GM23338 (cell line): ENCODE data around the gene TMEM239.

ENCODE experiments used
- CTCF ChIP-seq, 2 experiments: fragments of 200-600 bp in 1 of 2; sonication (generic) in 1 of 2; conservative IDR thresholded peaks; 2 replicates each; pipeline versions ENCODE4 v1.5.1 to v1.6.1; 2016 to 2017; ENCODE audit warnings: antibody characterized with exemption in 2 of 2, low read depth in 2 of 2, mild to moderate bottlenecking in 2 of 2, moderate library complexity in 1 of 2
- EZH2phosphoT487 ChIP-seq: fragments of 200-600 bp; sonication (generic); IDR thresholded peaks from one replicate; pipeline ENCODE4 v1.8.1; 2018; ENCODE audit warnings: antibody characterized with exemption; ENCODE audit not compliant: unreplicated experiment
- JUNB ChIP-seq: IDR thresholded peaks from one replicate; pipeline ENCODE4 v1.6.1; 2016; ENCODE audit warnings: antibody characterized with exemption; ENCODE audit not compliant: unreplicated experiment
- NANOG ChIP-seq: IDR thresholded peaks from 2 replicates; pipeline ENCODE4 v1.6.1; 2016; ENCODE audit warnings: antibody characterized with exemption, borderline replicate concordance
- POLR2AphosphoS5 ChIP-seq: IDR thresholded peaks from 2 replicates; pipeline ENCODE4 v1.6.1; 2016; ENCODE audit warnings: antibody characterized with exemption, low read depth
- REST ChIP-seq: IDR thresholded peaks from one replicate; pipeline ENCODE4 v1.6.1; 2018; ENCODE audit warnings: antibody characterized with exemption; ENCODE audit not compliant: unreplicated experiment

GRCh38 chr20:2793471-2793870 lies 22.7 kb upstream of the TMEM239 start:
- TF ChIP-seq CTCF (conservative IDR thresholded peaks at IDR 0.05; ENCODE audit: low read depth in 2 of 2) (no peak), POLR2AphosphoS5 (no peak), REST (no peak), JUNB (no peak), EZH2phosphoT487 (no peak), NANOG (no peak)
